GM18868 (cell line): ENCODE measurements around the gene ICA1.
"Not testable (repeated sequence)": the region's sequence is repeated elsewhere in the genome, so short reads cannot be mapped to it uniquely, and the experiment has no call there.

Experiments used
- ATAC-seq: cut with Tn5 transposase; IDR thresholded peaks from one replicate; pipeline ENCODE4 v1.9.1; 2021; ENCODE audit warnings: mild to moderate bottlenecking, moderate library complexity; ENCODE audit not compliant: unreplicated experiment

Gene ICA1

DNA sequence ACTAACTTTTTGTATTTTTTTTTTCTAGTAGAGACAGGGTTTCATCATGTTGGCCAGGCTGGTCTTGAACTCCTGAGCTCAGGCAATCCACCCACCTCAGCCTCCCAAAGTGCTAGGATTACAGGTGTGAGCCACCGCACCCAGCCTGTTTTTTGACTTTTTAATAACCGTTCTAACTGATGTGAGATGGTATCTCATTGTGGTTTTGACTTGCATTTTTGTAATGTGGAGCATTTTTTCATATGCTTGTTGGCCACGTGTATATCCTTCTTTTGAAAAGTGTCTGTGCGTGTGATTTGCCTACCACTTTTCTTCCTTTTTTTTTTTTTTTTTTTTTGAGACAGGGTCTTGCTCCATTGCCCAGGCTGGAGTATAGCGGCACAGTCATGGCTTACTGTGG, 198.7 kb downstream of the ICA1 start:
- not testable (repeated sequence) for ATAC-seq
